Stromal cell of bone marrow (primary cell): ENCODE measurements around the gene TIMM9.
"Not testable (repeated sequence)": the region's sequence is repeated elsewhere in the genome, so short reads cannot be mapped to it uniquely, and the experiment has no call there.

Experiments
- DNase-seq: peaks from one replicate; pipeline ENCODE4 v3.0.0-alpha.2; 2012; ENCODE audit warnings: low read depth

TIMM9 gene

DNA sequence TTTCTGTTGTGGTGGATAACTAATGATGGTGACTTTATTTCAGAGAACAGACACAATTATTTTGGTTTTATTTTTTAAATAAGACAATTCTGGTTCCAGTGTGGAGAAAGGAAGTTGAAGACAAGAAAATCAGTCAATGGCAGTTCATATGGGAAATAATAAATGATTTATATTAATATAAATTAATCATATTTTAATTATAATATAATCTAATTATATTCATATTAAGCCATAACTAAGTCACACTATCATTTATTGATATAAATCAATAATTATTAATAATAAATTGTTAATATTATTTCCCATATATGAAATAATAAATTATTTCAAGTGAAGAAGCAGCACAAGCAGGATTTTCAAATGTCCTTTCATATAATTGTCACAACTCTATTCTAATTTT, 28.8 kb downstream of the TIMM9 start:
- no peak for DNase-seq

DNA sequence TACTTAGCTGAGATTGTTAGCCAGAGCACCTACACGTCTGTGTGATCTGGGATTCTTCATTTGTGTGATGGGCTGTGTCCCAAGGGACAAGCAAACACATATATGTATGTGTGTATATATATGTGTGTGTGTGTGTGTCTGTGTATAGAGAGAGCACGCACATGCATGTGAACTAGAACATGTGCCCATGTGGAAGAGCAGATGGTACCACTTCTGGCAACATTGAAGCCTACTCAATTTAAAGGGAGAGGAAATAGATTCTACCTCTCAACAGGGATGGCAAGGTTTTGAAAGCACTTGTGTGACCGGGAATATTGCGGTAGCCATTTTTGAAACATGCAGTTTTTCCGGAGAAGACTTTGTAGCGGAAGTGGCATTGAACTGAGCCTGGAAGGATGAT, 30.2 kb downstream of the TIMM9 start:
- DNase-seq: no peak

DNA sequence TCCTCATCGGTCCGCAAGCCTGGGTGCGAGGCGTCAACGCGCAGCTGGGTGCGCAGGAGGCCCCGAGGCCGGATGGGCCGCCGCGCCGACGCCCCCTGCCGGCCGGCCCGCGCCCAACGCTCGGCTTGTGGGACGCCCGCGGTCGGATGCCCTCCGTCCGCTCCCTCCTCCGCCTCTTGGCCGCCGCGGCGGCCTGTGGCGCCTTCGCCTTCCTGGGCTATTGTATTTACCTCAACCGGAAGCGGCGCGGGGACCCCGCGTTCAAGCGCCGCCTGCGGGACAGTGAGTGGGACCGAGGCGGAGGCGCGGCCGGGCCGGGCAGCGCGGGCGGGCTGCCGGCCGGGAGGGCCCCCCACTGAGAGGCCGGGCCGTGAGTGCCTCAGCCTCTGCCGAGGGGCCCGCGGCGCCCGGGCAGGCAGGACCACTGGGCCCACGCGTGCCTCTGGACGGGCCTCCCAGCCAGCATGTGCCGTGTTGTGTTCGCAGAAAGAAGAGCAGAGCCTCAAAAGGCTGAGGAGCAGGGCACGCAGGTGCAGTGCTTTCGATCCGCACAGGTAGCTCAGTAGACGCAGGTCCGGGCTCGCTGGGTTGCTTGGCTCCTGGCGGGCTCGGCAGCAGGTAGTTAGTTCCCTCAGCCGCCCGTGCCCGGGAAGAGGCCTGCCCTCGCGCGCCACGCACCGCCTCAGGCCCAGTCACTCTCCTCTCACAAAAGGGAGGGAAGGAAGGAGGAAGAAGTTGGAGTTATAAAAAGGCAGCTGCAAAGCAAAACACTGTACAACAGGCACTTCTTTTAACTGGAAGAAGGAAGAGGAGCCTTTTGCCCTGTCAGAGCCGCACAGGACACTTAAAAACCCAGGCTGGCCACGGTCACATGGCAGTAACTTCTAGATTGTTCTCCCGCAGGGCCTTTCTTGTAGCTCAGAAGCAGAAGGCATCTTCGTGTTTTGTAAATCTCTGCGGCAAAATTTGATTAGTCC, 31.2 kb downstream of the TIMM9 start, which contains the start of gene TOMM20L:
TOMM20L (plus strand) TSS at position 119 of the 977 bp plus-strand sequence; CDS start at position 147, 28 bp downstream.
- DNase-seq: peak; percentile 31

DNA sequence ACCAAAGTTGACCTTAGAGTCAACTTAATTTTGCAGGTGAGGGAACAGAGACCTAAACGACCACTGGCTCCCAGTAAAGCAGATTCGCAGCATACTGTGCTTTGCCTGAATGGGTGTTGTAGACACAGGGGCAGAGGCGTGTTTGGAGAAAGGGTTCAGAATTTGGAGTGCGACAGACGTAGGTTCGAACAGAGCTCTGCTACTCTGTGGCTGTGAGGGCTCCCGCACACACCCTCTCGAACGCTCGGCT, 31.8 kb downstream of the TIMM9 start:
- no peak for DNase-seq

DNA sequence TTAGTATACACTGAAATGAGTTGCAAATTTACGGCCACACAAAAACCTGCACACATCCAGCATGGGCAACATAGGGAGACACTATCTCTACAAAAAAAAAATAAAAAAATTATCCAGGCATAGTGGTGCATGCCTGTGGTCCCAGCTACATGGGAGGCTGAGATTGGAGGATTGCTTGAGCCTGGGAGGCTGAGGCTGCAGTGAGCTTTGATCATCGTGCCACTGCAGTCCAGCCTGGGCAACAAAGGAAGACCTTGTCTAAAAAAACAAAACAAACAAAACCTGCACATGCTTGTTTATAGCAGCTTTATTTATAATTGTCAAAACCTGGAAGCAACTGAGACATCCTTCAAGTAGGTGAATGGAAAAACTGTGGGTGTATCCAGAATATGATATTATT, 36.5 kb downstream of the TIMM9 start:
- no peak for DNase-seq

DNA sequence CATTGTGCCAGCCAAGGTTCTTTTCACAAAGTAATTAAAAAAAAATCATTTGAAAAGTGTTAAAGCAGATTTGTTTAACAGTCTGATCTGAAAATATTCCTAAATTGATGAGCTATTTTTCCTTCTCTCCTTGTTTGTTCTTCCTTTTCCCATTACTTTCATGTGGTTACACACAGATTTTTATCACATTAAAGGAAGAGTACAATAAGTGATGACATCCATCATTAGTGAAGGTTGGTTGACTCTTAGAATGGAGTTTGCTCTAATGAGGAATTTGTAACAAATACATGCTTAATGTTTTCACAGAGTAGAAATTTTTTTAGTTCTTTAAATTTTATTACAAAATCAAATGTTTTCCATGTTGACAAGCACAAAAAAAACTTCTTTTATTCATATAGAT, 50.5 kb downstream of the TIMM9 start:
- no peak for DNase-seq

DNA sequence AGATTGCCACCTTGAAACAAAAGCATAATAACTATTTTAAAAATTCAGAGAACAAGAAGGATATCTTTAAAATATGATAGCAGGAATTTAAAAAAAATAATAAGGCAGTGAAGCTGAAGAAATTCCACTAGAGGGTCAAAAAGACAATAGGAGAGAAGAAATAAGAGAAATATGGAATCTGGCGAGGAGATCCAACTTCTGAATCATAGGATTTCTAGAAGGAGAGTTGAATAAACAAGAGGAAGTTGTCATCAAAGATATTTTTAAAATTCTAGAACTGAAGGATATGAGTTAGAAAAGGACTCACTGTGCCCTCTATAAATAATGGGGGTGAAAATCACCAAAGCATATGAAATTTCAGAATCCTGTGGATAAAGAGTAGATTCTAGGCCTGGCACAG, 58.4 kb downstream of the TIMM9 start:
- DNase-seq: peak; percentile 21

DNA sequence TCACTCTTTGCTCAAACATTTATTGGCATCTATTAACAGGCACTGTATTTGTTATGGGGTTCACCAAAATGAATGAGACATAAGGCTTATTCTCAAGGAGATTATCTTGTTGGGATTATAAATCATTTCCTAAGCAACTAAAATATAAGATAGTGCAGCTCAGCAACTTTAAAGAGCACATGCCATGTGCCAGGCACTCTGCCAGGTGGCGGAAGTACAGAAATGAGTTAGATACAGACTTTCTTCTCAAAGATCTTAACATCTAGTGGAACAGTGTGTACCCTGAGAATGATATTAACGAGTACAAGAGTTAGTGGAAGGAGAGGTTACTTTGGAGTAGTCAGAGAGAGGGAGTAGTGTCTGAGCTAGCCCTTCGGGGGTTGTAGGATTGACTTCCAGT, 60.0 kb downstream of the TIMM9 start:
- no peak for DNase-seq

DNA sequence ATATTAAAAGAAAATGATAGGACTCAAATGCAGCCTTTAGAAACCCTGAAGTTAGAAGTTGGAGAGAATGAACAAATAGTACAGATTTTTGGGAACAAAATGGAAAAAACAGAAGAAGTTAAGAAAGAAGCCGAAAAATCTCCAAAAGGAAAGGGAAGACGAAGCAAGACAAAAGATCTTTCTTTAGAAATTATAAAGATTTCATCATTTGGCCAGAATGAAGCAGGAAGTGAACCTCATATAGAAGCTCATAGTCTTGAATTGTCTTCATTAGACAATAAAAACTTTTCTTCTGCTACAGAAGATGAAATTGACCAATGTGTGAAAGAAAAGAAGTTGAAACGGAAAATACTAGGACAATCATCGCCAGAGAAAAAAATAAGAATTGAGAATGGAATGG, 63.0 kb downstream of the TIMM9 start:
- DNase-seq: no peak

DNA sequence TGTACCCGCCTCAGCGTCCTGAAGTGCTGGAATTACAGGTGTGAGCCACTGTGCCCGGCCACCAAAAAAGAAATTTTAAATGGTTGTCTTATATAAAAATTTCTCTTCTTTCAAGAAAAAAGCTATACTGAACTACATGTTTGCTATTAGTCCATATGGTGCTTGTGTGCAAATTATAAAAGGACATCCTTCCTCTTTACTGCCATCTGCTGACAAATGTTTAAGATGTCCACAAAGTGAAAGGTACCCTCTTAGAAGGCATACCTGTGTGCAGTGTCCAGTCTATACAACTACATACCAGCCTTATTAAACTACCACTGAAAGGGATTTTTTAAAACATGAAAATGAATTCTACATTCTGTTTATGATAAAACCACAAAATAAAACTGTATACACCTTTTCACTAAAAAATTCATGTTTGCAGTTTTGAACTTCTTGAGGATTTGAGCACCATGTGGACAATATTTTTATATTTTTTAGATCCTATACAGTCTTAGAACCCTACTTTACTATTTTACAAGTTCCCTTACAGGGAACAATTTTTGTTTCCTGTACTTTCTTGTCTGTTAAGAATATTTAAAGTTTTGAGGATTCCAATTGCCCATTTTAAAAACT, 64.4 kb downstream of the TIMM9 start:
- no peak for DNase-seq

DNA sequence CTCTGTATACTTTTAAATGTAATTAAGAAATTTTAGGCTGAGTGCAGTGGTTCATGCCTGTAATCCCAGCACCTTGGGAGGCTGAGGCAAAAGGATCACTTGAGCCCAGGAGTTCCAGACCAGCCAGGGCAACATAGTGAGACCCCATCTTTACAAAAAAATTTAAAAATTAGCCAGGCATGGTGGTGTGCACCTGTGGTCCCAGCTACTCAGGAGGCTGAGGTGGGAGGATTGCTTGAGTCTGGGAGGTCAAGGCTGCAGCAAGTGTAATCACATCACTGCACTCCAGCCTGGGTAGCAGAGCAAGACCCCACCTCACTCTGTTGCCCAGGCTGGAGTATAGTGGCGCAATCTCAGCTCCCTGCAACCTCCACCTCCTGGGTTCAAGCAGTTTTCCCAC, 65.1 kb downstream of the TIMM9 start:
- not testable (repeated sequence) for DNase-seq
